HG02571 (cell line): ENCODE results near the gene SAG.

Experiments used
- ATAC-seq: cut with Tn5 transposase; IDR thresholded peaks from one replicate; pipeline ENCODE4 v1.9.1; 2021; ENCODE audit warnings: mild to moderate bottlenecking, moderate library complexity; ENCODE audit not compliant: unreplicated experiment

Gene SAG

DNA sequence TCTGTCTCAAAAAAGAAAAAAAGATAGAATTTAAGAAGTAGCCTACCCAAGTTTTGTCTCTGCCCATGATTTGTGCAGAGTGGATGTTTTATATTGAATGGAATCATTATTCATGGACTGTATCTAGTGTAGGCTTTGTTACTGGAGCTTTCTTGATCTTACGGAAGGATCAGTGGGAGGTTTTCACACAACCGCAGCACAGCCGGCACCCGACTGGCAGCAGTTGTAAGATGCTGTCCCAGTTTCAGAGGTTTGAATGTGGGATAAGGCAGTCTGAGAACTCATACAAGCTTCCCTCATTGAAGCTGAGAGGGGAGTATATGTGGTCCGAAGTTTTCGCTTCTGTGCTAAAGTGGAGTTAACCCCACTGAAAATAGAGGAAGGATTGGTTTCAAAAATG is 19.7 kb upstream of the SAG start:
- ATAC-seq = no peak

DNA sequence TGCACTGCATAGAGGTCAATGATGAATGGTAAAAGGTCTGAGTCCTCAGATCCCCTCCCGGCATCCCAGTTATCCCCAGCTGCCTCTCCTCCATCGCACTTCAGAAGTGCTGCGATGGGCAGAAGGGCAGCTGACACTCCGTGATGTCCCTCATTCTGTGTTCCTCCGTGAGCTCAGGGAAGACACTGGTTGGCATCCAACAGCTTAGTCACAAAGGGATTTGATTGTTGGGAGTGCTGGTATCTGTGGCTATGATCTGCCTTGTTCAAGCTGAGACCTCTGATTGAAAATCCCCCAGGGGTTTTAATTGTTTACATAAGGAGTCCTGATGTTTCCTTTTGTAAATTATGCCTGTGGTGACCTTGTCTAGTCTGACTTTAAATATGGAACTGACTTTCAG is 19.0 kb upstream of the SAG start:
- no peak for ATAC-seq

DNA sequence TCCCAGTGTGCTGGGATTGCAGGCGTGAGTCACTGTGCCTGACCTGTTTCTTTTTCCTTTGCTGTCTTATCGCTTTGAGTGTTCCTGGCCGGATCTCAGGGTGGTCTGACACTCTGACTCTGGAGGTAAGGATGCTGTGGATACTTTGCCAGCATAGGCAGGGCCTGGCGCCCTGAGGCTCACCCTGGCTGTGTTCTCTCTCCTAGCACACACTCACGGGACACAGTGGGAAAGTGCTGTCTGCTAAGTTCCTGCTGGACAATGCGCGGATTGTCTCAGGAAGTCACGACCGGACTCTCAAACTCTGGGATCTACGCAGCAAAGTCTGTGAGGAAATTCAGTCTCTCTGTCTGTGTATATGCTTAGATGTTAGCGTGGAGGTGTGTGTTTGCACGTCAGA is 18.0 kb upstream of the SAG start:
- no peak for ATAC-seq

DNA sequence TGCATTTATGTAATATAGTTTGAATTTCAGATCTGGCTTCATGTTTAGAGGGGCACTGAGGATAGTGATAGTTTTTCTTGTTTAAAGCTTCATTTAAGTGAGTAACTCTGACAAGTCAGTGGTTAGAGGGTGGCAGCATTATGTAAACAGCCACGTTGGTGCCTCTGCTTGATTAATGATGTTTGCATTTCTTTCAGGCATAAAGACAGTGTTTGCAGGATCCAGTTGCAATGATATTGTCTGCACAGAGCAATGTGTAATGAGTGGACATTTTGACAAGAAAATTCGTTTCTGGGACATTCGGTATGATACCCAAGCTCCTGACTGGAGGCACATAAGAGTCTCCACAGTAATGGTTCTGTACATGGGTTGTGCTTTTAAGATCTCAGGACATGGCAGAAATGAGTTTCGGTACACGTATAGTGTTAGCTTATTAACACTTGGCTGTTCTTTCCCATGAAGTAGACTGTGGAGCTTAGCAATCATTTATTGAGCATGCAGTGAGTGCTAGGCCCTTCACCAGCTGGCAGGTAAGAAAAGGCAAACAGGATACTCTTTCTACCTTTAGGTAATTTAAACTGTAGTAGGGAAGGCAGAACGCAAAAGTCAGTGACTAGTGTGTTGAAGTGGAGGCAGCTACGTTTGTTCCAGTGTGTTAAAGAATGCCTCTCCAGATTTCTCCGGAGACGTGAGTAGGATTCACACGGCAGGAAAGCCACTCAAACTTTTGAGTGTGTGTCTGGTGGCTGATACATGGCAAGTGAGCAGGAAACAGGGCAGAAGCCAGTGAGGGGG is 17.4 kb upstream of the SAG start:
- no peak for ATAC-seq

DNA sequence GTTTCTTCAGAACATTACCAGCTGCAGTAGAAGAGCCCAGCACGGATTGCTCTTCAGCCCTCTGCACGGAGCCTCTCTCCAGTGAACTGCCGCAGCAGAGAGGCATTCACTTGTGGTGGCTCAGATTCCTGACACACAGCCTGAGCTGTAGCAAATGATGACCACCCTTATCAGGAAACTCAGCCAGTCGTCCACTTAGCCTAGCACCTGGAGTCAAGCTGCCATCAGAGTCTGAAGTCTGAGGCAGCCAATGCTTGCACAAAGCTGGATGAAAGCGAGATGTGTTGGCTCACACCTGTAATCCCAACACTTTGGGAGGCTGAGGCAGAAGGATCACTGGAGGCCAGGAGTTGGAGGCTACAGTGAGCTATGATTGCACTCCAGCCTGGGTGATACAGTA is 11.7 kb upstream of the SAG start:
- no peak for ATAC-seq

DNA sequence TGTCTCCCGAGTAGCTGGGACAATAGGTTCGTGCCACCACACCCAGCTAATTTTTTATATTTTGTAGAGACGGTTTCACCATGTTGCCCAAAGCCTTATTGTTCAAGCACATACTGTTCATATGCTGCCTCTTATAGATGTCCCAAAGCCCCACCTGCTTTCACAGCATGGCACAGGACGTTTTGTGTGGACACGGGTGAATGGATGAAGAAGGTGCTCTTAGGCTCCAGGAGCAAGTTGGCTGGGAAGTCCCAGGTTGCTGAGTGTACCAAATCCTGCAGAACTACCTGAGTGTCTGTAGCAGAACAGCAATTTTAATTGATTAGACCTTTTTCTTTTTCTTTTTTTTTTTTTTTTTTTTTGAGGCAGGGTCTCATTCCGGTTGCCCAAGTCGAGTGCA is 10.5 kb upstream of the SAG start:
- no peak for ATAC-seq

DNA sequence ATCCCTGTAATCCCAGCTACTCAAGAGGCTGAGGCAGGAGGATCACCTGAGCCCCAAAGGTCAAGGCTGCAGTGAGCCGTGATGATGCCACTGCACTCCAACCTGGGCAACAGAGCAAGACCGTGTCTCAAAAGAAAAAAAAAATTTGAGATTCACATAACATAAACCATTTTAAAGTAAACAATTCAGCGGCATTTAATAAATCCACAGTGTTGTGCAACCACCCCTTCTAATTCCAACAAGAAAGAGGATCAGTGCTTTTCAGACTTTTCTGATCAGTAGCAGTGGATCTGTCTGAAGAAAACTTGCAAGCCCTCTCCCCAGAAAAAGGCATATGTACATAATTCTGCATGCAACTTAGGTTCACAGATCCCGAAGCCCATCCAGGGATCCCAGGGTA is 7.2 kb upstream of the SAG start:
- no peak for ATAC-seq

DNA sequence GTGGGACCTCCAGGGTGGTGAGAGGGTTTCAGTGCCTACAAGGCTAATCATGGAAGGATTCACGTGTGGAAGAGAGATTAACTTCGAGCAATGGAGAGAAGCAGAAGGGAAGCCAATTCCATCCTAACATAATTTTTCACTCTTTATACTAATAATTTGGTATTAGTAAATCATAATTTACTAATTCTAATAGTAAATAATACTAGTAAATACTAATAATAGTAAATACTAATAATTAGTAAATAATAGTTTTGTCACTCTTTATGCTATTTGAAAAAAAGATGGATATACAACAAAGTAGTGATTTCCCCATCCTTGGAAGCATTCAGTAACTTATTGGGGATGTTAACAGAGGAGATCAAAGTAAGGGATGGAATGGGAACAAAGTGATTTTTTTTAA is 6.4 kb upstream of the SAG start:
- no peak for ATAC-seq

DNA sequence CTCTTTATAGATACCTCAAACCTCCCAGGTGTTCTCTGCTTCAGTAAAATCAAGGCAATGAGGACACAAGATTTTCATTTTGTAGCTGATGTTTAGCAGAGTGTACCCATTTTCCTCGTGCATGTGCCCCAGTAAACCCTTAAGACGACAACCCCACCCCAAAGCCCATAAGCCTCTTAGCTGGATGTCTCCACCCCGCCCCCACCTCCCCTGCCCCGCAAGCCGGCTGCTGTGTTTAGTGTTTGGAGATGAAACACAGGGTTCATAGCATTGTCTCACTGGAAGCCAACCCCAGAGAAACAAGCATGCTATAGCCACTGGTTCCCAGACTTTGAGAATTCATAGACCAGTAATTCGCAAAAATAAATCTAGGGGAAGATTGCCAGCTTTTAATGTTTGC is 5.8 kb upstream of the SAG start:
- ATAC-seq = no peak

DNA sequence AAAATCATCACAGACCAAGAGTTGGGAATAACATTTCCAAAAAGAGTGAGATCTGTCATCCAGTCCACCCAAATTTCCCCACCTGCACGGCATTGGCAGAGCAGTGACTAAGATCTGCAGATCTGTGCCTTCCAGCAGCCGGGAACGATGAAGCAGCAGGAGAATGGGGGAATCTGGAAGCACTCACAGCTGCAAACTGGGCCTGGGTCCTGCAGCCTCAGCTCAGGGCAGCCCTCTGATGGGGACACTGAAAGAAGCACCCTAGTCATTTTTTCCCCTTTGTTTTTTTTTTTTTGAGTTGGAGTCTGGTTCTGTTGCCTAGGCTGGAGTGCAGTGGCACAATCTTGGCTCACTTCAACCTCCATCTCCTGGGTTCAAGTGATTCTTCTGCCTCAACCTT is 4.4 kb upstream of the SAG start:
- no peak for ATAC-seq

DNA sequence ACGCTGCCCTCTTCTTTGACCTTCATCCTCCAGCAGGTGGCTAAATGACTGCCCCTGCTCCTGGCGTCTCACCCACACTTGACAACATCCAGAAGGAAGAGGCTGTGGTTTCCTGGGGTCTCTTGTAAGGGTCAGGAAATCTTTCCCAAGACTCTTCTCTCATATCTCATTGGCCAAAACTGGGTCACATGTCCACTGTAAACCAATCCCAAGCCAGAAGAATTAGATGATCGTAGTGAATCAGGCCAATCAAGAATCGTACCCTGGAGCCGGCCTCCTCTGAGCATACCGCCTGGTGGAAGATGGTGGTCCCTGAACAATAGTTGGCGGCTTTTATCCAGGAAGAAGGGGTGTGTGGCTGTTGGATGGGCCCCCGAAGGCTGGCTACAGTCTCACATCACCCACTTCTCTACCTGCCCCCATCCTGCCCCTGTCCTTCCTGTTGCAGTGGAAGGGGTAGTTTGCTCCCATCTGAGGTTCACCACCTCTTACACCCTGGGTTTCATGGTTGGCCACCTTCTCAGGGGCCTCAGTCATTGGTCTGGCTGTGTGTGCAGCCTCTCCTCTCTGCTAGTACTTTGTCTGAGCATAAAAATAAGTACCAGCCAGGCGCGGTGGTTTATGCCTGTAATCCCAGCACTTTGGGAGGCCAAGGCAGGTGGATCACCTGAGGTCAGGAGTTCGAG is 3.8 kb downstream of the SAG start:
- no peak for ATAC-seq

DNA sequence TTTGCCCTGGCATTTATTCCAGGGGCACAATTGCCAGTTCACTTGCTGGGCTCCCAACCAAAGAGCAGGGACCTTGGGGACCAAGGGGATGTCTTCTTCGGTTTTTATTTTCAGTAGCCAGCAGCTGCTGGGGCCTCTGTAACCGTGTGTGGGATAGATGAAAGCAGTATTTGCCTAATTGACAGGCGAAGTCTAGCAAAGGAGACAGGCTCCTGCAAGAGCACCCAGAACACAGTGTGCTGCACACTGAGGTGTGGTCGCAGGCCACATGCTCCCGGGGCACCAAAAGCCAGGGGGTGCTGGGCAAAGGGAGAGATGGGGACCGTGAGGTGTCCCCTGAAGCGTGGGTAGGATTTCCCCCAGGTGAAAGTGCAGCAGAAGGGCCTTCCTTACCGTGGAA is 5.3 kb downstream of the SAG start:
- no peak for ATAC-seq

DNA sequence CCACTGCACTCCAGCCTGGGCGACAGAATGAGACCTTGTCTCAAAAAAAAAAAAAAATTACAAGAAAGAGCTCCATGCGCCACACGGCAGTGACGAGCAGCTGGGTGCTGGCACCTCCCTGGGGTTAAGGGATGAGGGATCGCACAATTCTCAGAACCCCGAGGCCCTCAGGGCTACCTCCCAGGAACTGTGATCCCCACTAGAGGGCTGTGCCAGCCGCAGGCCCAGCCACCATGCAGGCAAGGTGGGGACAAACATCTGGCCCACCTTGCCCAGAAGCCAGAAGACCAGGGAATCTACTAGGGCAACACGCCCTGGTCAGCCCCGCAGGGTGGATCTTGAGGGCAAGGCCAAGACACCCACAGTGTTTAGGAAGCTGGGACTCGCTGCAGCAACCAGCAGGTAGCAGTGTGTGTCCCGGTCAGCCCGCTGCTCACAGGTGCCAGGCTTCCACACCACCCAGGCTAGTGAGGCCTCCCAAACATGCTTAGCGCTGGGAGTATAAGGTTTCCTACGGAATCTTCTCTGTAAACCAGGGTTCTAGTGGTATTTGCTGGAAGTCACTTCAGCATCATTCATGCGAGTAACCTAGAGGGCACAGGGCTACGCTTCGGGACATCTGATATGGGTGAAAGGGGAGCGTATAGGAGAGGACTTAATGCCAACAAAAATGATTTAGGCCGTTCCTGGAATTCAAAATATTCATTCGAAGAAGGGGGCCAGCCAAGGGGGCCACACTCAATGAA is 6.7 kb downstream of the SAG start:
- no peak for ATAC-seq

DNA sequence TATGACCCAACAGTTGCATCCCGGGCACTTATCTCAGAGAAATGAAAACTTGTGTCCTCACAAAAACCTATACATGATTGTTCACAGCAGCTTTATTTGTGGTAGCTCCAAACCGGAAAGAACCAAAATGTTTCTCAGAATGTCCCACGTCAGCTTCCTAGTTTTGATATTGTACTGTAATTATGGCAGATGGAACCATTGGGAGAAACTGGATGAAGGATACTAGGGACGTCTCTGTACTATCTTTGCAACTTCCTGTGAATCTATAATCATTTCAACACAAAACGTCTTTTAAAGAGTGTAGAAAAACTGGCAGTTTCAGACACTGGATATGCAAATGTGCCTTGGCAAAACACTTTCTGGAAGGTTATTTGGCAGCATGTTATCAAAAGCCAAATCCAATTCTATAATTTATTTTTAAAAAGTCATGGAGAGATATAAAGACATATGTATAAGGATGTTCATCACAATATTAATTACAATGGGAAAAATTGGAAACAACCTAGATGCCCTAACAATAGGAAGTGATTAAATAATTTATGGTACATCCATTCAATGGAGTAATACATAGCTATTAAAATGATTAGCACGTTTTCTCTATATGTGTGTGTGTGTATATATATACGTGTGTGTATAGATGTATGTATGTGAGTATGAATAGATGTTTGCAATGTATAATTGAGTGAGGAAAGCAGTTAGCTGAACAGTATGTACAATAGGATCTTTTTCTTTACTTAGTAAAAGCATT is 9.8 kb downstream of the SAG start:
- ATAC-seq = no peak

DNA sequence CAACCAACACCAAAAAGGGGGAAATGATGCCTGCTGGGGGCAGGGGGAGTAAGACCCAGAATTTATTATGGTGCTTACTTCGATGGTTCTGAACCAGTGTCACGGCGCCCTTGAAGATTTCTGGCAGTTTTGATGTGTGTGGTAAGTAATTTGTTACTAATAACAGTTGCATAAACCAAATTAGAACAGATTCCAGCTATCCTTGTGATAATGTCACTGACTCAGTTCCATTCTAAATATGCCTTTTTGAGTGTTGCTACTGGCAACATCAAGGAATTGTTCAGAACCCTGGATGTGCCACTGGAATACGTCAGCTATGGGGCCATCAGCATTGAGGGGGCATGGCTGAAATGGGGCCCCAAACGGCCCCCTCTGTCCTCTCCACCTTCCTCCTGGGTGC is 11.6 kb downstream of the SAG start:
- ATAC-seq = no peak

DNA sequence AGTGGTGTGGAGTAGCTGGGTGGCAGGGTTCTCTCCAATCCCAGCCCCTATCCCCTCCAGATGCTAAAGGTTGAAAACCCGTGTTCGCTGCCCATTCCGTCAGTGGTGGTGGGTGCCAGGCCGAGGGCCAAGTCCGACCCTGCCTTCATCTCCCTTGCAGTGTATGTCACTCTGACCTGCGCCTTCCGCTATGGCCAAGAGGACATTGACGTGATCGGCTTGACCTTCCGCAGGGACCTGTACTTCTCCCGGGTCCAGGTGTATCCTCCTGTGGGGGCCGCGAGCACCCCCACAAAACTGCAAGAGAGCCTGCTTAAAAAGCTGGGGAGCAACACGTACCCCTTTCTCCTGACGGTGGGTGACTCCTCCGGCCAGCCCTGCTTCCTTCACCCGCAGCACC is 12.9 kb downstream of the SAG start:
- ATAC-seq = no peak

DNA sequence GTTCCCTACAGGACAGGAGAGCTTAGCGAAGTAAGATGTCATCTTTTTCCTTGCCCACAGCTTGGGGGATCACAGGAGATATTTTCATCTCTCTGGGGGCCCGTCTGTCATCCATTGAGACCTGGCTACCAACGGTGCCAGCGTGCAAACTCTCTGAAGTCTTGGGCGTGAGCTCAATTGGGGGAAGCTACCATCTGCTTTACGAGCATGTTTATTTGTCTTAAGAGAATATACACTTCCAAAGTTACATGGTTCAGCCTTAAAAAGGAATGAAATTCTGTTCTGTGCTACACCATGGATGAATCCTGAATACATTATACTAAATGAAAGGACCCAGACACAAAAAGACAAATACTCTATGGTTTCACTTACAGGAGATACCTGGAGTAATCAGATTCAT is 13.6 kb downstream of the SAG start:
- no peak for ATAC-seq

DNA sequence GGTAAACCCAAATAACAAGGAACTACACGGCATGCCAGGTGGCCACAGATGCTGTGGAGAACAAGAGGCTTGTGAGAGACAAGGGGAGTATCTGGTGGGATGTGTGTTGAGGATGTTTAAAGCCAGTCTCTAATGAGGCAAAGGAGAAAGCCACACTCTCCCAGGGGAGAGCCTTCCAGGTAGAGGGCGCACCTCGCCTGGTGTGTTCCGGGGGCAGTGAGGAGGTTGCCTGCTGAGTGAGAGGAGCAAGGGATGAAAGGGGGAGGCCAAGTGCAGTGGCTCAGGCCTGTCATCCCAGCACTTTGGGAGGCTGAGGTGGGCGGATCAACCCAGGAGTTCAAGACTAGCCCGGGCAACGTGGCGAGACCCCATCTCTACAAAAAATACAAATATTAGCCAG is 16.2 kb downstream of the SAG start:
- no peak for ATAC-seq

DNA sequence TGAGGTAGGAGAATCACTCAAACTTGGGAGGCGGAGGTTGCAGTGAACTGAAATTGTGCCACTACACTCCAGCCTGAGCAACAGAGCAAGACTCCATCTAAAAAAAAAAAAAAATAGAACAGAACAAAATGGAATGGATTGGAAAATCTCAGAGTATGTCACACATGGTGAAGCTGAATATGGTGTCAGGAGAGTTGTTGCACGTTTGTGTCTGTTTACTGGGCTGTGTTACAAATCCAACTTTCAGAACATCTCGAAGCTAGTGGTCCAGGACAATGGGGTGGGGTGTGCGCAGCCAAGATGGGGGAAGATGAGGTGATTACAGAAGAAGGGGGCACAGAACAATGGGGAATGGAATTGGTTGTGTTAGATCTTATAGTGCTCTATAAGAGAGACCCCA is 17.6 kb downstream of the SAG start:
- ATAC-seq = no peak

DNA sequence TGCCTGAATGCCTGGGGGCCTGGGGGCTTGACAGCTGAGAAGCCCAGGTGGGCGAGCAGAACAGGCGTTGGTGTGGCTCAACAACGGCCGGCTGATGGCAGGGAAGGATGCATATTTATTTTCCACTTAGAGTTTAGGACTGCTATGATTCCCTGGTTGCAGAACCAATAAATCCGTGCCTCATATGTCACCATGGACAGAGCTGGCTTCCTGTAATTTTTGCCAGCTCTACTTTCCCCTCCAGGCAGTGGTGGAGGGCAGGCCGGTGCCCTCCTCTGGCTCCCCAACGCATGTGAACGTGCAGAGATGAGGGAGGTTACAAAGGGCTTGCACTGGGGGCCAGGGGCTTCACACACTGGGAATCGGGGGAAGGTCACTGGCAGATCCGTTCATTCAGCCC is 18.2 kb downstream of the SAG start:
- ATAC-seq = no peak

DNA sequence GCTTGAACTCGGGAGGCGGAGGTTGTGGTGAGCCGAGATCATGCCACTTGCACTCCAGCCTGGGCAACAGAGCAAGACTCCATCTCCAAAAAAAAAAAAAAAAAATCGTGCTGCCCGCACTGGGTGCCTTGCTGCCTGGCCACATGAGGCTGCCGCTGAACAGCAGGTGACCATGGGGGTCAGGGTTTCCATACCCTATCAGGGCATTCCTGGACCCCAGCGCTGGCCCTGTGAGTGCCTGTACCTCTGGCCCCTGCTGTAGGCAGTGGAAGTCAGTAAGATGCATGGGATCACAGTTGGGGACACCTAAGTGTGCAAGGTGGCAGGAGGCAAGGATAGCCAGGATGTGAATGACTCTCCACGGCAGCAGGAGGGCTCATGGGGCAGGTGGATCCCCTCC is 18.9 kb downstream of the SAG start:
- ATAC-seq = no peak
